ENCODE results near the gene OPCML. TPM values are rescaled to one million over a fixed set of nuclear protein-coding genes. Genes with fewer than 3 reads are reported as not detected.

The OPCML gene
- total RNA-seq, 2 experiments from 2014 or later: not detected

- intact Hi-C loops (cut with DNase I, micrococcal nuclease): no loop called here
- Mint-ChIP-seq H3K27me3 (peaks cover 3% of the 10 kb centered on the region), H3K4me1 (no peaks in the 10 kb centered on the region), H3K4me3 (no peak overlapping the region), H3K36me3 (ENCODE audit: low read depth) (no peaks in the 10 kb centered on the region), H3K27ac (no peak overlapping the region), H3K9me3 (ENCODE audit: low read depth) (peaks cover 4% of the 10 kb centered on the region)
- ChIA-PET CTCF (no interaction called here), POLR2A (no interaction called here)
- DNase-seq: no peak
- ATAC-seq: no peak
Observed at GRCh38 chr11:133235381-133235780, 296.9 kb downstream of the OPCML start.

GRCh38 chr11:133234883-133235282 is 297.4 kb downstream of the OPCML start:
- ATAC-seq: no peak
- intact Hi-C loops (cut with DNase I, micrococcal nuclease): no loop called here
- H3K27me3 Mint-ChIP-seq: peaks cover 3% of the 10 kb centered on the region
- H3K4me1 Mint-ChIP-seq: no peaks in the 10 kb centered on the region
- POLR2A ChIA-PET: no interaction called here
- no peaks in the 10 kb centered on the region for H3K36me3 Mint-ChIP-seq (ENCODE audit: low read depth)
- no peak for DNase-seq
- CTCF ChIA-PET: no interaction called here
- H3K27ac Mint-ChIP-seq: no peak overlapping the region
- H3K4me3 Mint-ChIP-seq: no peak overlapping the region
- H3K9me3 Mint-ChIP-seq (ENCODE audit: low read depth): peaks cover 4% of the 10 kb centered on the region

GRCh38 chr11:133232665-133233064 is 299.6 kb downstream of the OPCML start:
- H3K27ac Mint-ChIP-seq: no peak overlapping the region
- H3K27me3 Mint-ChIP-seq: peaks cover 5% of the 10 kb centered on the region
- no peaks in the 10 kb centered on the region for H3K4me1 Mint-ChIP-seq
- no peaks in the 10 kb centered on the region for H3K36me3 Mint-ChIP-seq (ENCODE audit: low read depth)
- peaks cover 4% of the 10 kb centered on the region for H3K9me3 Mint-ChIP-seq (ENCODE audit: low read depth)
- intact Hi-C loops (cut with DNase I, micrococcal nuclease): no loop called here
- no peak overlapping the region for H3K4me3 Mint-ChIP-seq
- no peak for ATAC-seq
- POLR2A ChIA-PET: no interaction called here
- no peak for DNase-seq
- CTCF ChIA-PET: no interaction called here

- Mint-ChIP-seq H3K36me3 (ENCODE audit: low read depth) (no peaks in the 10 kb centered on the region), H3K9me3 (ENCODE audit: low read depth) (peaks cover 4% of the 10 kb centered on the region), H3K27me3 (peaks cover 5% of the 10 kb centered on the region), H3K27ac (no peak overlapping the region), H3K4me1 (no peaks in the 10 kb centered on the region), H3K4me3 (no peak overlapping the region)
- DNase-seq (no peak), ATAC-seq (no peak)
- CTCF ChIA-PET: no interaction called here
- intact Hi-C loops (cut with DNase I, micrococcal nuclease): no loop called here
- POLR2A ChIA-PET: no interaction called here
Observed at GRCh38 chr11:133230431-133230830, 301.9 kb downstream of the OPCML start.

- DNase-seq (no peak), ATAC-seq (no peak)
- intact Hi-C loops (cut with DNase I, micrococcal nuclease): no loop called here
- H3K4me1 Mint-ChIP-seq: no peaks in the 10 kb centered on the region
- no peaks in the 10 kb centered on the region for H3K36me3 Mint-ChIP-seq (ENCODE audit: low read depth)
- H3K27me3 Mint-ChIP-seq: peaks cover 5% of the 10 kb centered on the region
- H3K9me3 Mint-ChIP-seq (ENCODE audit: low read depth): peaks cover 3% of the 10 kb centered on the region
- no peak overlapping the region for H3K4me3 Mint-ChIP-seq
- H3K27ac Mint-ChIP-seq: no peak overlapping the region
- ChIA-PET CTCF (interaction anchor here (0.6 to 0.8 kb wide), 2 partner anchors 15 to 376 kb away, joined by 3 read pairs; no protein-coding TSS in a partner anchor), POLR2A (no interaction called here)
Observed at GRCh38 chr11:133228471-133229329, 303.6 kb downstream of the OPCML start.

GRCh38 chr11:133227632-133228111 is 304.6 kb downstream of the OPCML start:
- DNase-seq (no peak), ATAC-seq (no peak)
- Mint-ChIP-seq H3K9me3 (ENCODE audit: low read depth) (no peaks in the 10 kb centered on the region), H3K27me3 (peaks cover 5% of the 10 kb centered on the region), H3K36me3 (ENCODE audit: low read depth) (no peaks in the 10 kb centered on the region), H3K4me3 (no peak overlapping the region), H3K4me1 (no peaks in the 10 kb centered on the region), H3K27ac (no peak overlapping the region)
- POLR2A ChIA-PET: no interaction called here
- intact Hi-C loops (cut with DNase I, micrococcal nuclease): no loop called here
- CTCF ChIA-PET: no interaction called here

- ATAC-seq: no peak
- no peak for DNase-seq
- Mint-ChIP-seq H3K27me3 (peaks cover 5% of the 10 kb centered on the region), H3K27ac (no peak overlapping the region), H3K9me3 (ENCODE audit: low read depth) (no peaks in the 10 kb centered on the region), H3K4me3 (no peak overlapping the region), H3K4me1 (no peaks in the 10 kb centered on the region), H3K36me3 (ENCODE audit: low read depth) (no peaks in the 10 kb centered on the region)
- ChIA-PET CTCF (no interaction called here), POLR2A (no interaction called here)
- intact Hi-C loops (cut with DNase I, micrococcal nuclease): no loop called here
Observed at GRCh38 chr11:133224271-133224670, 308.0 kb downstream of the OPCML start.

- POLR2A ChIA-PET: interaction anchor here (0.6 kb wide), 1 partner anchor 287 kb away, joined by 3 read pairs; no protein-coding TSS in a partner anchor
Observed at GRCh38 chr11:133222425-133223330, 309.6 kb downstream of the OPCML start.

GRCh38 chr11:133219543-133219942 is 312.8 kb downstream of the OPCML start:
- POLR2A ChIA-PET: no interaction called here
- intact Hi-C loops (cut with DNase I, micrococcal nuclease): no loop called here
- CTCF ChIA-PET: no interaction called here
- DNase-seq: no peak
- H3K4me3 Mint-ChIP-seq: no peak overlapping the region
- H3K27me3 Mint-ChIP-seq: peaks cover 5% of the 10 kb centered on the region
- H3K27ac Mint-ChIP-seq: no peak overlapping the region
- H3K36me3 Mint-ChIP-seq (ENCODE audit: low read depth): no peaks in the 10 kb centered on the region
- H3K4me1 Mint-ChIP-seq: no peaks in the 10 kb centered on the region
- no peaks in the 10 kb centered on the region for H3K9me3 Mint-ChIP-seq (ENCODE audit: low read depth)
- ATAC-seq: no peak

More at GRCh38 chr11:133222425-133223330, 309.6 kb downstream of the OPCML start:
- no peak overlapping the region for H3K4me3 Mint-ChIP-seq
- H3K27ac Mint-ChIP-seq: no peak overlapping the region
- H3K27me3 Mint-ChIP-seq: peaks cover 3% of the 10 kb centered on the region
- ATAC-seq (no peak), DNase-seq (no peak)
- CTCF ChIA-PET: no interaction called here
- no peaks in the 10 kb centered on the region for H3K9me3 Mint-ChIP-seq (ENCODE audit: low read depth)
- intact Hi-C loops (cut with DNase I, micrococcal nuclease): no loop called here
- no peaks in the 10 kb centered on the region for H3K36me3 Mint-ChIP-seq (ENCODE audit: low read depth)
- no peaks in the 10 kb centered on the region for H3K4me1 Mint-ChIP-seq

- intact Hi-C loops (cut with DNase I, micrococcal nuclease): no loop called here
- Mint-ChIP-seq H3K4me1 (no peaks in the 10 kb centered on the region), H3K27ac (no peak overlapping the region), H3K4me3 (no peak overlapping the region), H3K36me3 (ENCODE audit: low read depth) (no peaks in the 10 kb centered on the region), H3K27me3 (peaks cover 5% of the 10 kb centered on the region), H3K9me3 (ENCODE audit: low read depth) (no peaks in the 10 kb centered on the region)
- DNase-seq: no peak
- no peak for ATAC-seq
- ChIA-PET POLR2A (no interaction called here), CTCF (no interaction called here)
Observed at GRCh38 chr11:133216813-133217212, 315.5 kb downstream of the OPCML start.

- H3K9me3 Mint-ChIP-seq (ENCODE audit: low read depth): no peaks in the 10 kb centered on the region
- CTCF ChIA-PET: no interaction called here
- no peak overlapping the region for H3K27ac Mint-ChIP-seq
- POLR2A ChIA-PET: no interaction called here
- DNase-seq (no peak), ATAC-seq (no peak)
- H3K27me3 Mint-ChIP-seq: peaks cover 5% of the 10 kb centered on the region
- no peaks in the 10 kb centered on the region for H3K36me3 Mint-ChIP-seq (ENCODE audit: low read depth)
- intact Hi-C loops (cut with DNase I, micrococcal nuclease): no loop called here
- H3K4me3 Mint-ChIP-seq: no peak overlapping the region
- no peaks in the 10 kb centered on the region for H3K4me1 Mint-ChIP-seq
Observed at GRCh38 chr11:133215596-133216230, 316.6 kb downstream of the OPCML start.
